Ovary (tissue), 3 donors: ENCODE results near the gene RASL12.

Experiments
- EP300 ChIP-seq: sonication (generic); formaldehyde crosslinking; IDR thresholded peaks from one replicate; pipeline ENCODE4 v1.6.1; 2017; ENCODE audit warnings: antibody characterized with exemption
- POLR2A ChIP-seq: fragments of 450-650 bp; IDR thresholded peaks from one replicate; pipeline ENCODE4 v1.6.1; 2017; ENCODE audit warnings: antibody characterized with exemption, mild to moderate bottlenecking, moderate library complexity
- TF ChIP-seq, protein P1 (sequence below), 3 donors: fragments of 450-650 bp in 2 of 3; fragments of 200-600 bp in 1 of 3; IDR thresholded peaks; one replicate each; pipeline versions ENCODE4 v1.5.1 to v1.8.0; 2016 to 2022; ENCODE audit warnings: antibody characterized with exemption in 3 of 3, mild to moderate bottlenecking in 1 of 3
- donor health status: DM: no; HTN: no; CAD: no.

DNA sequence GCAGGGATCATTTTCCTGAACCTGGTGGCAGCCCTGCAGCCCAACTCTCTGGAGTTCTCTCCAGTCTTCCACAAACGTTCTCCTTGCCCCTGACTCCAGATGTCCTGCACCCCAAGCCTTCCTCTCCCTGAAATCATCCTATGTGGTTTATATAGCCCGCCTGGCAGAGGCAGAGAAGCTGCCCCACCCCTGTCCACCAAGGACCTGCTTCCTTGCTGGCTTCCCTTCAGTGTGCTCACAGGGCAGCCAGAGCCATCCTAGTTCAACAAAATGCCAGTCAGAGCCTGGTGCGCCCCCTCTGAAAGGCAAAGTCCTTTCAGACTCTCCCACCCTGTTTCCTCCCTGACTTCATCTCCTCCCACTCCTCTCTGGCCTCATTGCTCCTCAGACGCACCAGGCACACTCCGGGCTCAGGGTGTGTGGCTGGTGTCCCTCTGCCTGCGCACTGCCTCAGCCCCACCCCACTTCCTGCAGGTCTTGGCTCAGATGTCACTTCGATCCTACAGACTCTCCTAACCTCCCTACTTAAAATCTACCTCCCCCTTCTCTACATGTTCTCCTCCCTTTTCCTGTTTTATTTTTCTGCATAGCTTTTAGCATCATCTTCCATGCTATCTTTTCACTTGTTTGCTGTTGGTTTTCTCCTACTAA lies 14.6 kb upstream of the RASL12 start:
- TF ChIP-seq, protein P1, sequence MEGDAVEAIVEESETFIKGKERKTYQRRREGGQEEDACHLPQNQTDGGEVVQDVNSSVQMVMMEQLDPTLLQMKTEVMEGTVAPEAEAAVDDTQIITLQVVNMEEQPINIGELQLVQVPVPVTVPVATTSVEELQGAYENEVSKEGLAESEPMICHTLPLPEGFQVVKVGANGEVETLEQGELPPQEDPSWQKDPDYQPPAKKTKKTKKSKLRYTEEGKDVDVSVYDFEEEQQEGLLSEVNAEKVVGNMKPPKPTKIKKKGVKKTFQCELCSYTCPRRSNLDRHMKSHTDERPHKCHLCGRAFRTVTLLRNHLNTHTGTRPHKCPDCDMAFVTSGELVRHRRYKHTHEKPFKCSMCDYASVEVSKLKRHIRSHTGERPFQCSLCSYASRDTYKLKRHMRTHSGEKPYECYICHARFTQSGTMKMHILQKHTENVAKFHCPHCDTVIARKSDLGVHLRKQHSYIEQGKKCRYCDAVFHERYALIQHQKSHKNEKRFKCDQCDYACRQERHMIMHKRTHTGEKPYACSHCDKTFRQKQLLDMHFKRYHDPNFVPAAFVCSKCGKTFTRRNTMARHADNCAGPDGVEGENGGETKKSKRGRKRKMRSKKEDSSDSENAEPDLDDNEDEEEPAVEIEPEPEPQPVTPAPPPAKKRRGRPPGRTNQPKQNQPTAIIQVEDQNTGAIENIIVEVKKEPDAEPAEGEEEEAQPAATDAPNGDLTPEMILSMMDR (IDR thresholded peaks at IDR 0.05): no peak
- TF ChIP-seq EP300 (no peak), POLR2A (no peak)
